Stimulated activated naive CD8-positive, alpha-beta T cell treated with anti-CD3 and anti-CD28 coated beads, Interleukin-15, Interleukin-2, amounts not matched to agents 100 ng/mL and 50 ng/mL, for 24 hours (primary cell): ENCODE results near the gene NAT8L.

Source experiments
- H3K27ac Mint-ChIP-seq: one replicate; pipeline ENCODE4 v1.8.0; 2021; ENCODE audit warnings: mild to moderate bottlenecking, mixed read lengths
- H3K27me3 Mint-ChIP-seq: one replicate; pipeline ENCODE4 v1.8.0; 2021; ENCODE audit warnings: mixed read lengths
- H3K36me3 Mint-ChIP-seq: one replicate; pipeline ENCODE4 v1.8.0; 2021; ENCODE audit warnings: low read depth, mixed read lengths
- H3K4me1 Mint-ChIP-seq: one replicate; pipeline ENCODE4 v1.8.0; 2021; ENCODE audit warnings: low read depth, mixed read lengths
- H3K4me3 Mint-ChIP-seq: one replicate; pipeline ENCODE4 v1.8.0; 2021; ENCODE audit warnings: mild to moderate bottlenecking, mixed read lengths
- H3K9me3 Mint-ChIP-seq: one replicate; pipeline ENCODE4 v1.8.0; 2021; ENCODE audit warnings: mixed read lengths

Gene NAT8L

GRCh38 chr4:2103127-2103842 is 44.2 kb downstream of the NAT8L start:
- H3K4me1 Mint-ChIP-seq, result peaks cover 2% of the 10 kb centered on the region
- H3K9me3 Mint-ChIP-seq, result peaks cover 15% of the 10 kb centered on the region
- no peak overlapping the region for H3K4me3 Mint-ChIP-seq
- H3K27ac Mint-ChIP-seq, result no peak overlapping the region
- H3K27me3 Mint-ChIP-seq, result peaks cover 10% of the 10 kb centered on the region
- H3K36me3 Mint-ChIP-seq, result peaks cover 4% of the 10 kb centered on the region

GRCh38 chr4:2103843-2104547 is 44.9 kb downstream of the NAT8L start:
- H3K27me3 Mint-ChIP-seq, result peaks cover 15% of the 10 kb centered on the region
- H3K4me3 Mint-ChIP-seq, result no peak overlapping the region
- no peak overlapping the region for H3K27ac Mint-ChIP-seq
- H3K36me3 Mint-ChIP-seq, result peaks cover 4% of the 10 kb centered on the region
- H3K4me1 Mint-ChIP-seq, result peaks cover 8% of the 10 kb centered on the region
- peaks cover 15% of the 10 kb centered on the region for H3K9me3 Mint-ChIP-seq

- no peak overlapping the region for H3K4me3 Mint-ChIP-seq
- no peak overlapping the region for H3K27ac Mint-ChIP-seq
- peaks cover 19% of the 10 kb centered on the region for H3K27me3 Mint-ChIP-seq
- peaks cover 4% of the 10 kb centered on the region for H3K36me3 Mint-ChIP-seq
- H3K4me1 Mint-ChIP-seq, result peaks cover 9% of the 10 kb centered on the region
- H3K9me3 Mint-ChIP-seq, result peaks cover 15% of the 10 kb centered on the region
Measured at GRCh38 chr4:2104556-2105345, 45.6 kb downstream of the NAT8L start.

GRCh38 chr4:2105559-2105958 is 46.4 kb downstream of the NAT8L start:
- Mint-ChIP-seq H3K9me3 (peaks cover 15% of the 10 kb centered on the region), H3K27ac (no peak overlapping the region), H3K4me1 (peaks cover 9% of the 10 kb centered on the region), H3K36me3 (peaks cover 4% of the 10 kb centered on the region), H3K27me3 (peaks cover 25% of the 10 kb centered on the region), H3K4me3 (no peak overlapping the region)

- no peaks in the 10 kb centered on the region for H3K9me3 Mint-ChIP-seq
- H3K27me3 Mint-ChIP-seq, result no peaks in the 10 kb centered on the region
- H3K27ac Mint-ChIP-seq, result no peak overlapping the region
- no peaks in the 10 kb centered on the region for H3K4me1 Mint-ChIP-seq
- no peaks in the 10 kb centered on the region for H3K36me3 Mint-ChIP-seq
- H3K4me3 Mint-ChIP-seq, result no peak overlapping the region
Measured at GRCh38 chr4:2116687-2117400, 57.7 kb downstream of the NAT8L start.
